IMR-90 (cell line): Measurements from ENCODE around the gene TGFA. TPM values are rescaled to one million over a fixed set of nuclear protein-coding genes. Genes with fewer than 3 reads are reported as not detected.

Source experiments
- ATAC-seq: fragments of 200-7000 bp; cut with Tn5 transposase; 2 replicates; pipeline ENCODE4 v1.9.1; 2020; ENCODE audit warnings: low read depth, mild to moderate bottlenecking, moderate library complexity
- BruUV-seq: library from RNA; stranded (reverse); fragments of 400-500 nt; replicated peaks from 2 replicates; lab custom pipeline; 2021; lab: Mats Ljungman, UMichigan
- CTCF ChIA-PET: fragments of 300-600 bp; formaldehyde crosslinking; extraction: SDS; loops from one replicate; lab custom pipeline; 2021; ENCODE audit warnings: antibody characterized with exemption; lab: Yijun Ruan, JAX
- POLR2A ChIA-PET: fragments of 300-600 bp; sonication (Branson Sonifier 250); formaldehyde crosslinking; loops from one replicate; lab custom pipeline; 2022; ENCODE audit warnings: antibody characterized with exemption; ENCODE audit not compliant: unreplicated experiment; lab: Charles Lee
- DNase-seq: peaks from one replicate; pipeline ENCODE4 v3.0.0; 2013
- H2AFZ ChIP-seq: replicated peaks from 2 replicates; pipeline ENCODE3; 2013; ENCODE audit warnings: low read length, mild to moderate bottlenecking; ENCODE audit not compliant: poor library complexity
- H2AK5ac ChIP-seq: 2 replicates; pipeline ENCODE4 v1.6.1; 2013; ENCODE audit warnings: low read depth, low read length, inconsistent platforms
- H2AK9ac ChIP-seq: replicated peaks from 2 replicates; pipeline ENCODE3; 2013; ENCODE audit warnings: mild to moderate bottlenecking, low read depth, low read length, moderate library complexity; ENCODE audit not compliant: poor library complexity
- H2BK120ac ChIP-seq: 2 replicates; pipeline ENCODE4 v1.6.1; 2013; ENCODE audit warnings: low read depth, low read length, inconsistent platforms
- H2BK15ac ChIP-seq: 3 replicates; pipeline ENCODE4 v1.6.1; 2013; ENCODE audit warnings: low read depth, low read length, inconsistent platforms
- H2BK20ac ChIP-seq: 2 replicates; pipeline ENCODE4 v1.6.1; 2013; ENCODE audit warnings: low read depth, mild to moderate bottlenecking, inconsistent platforms, low read length, moderate library complexity
- H2BK5ac ChIP-seq: 2 replicates; pipeline ENCODE4 v1.6.1; 2013; ENCODE audit warnings: mild to moderate bottlenecking, low read depth, low read length, inconsistent platforms; ENCODE audit not compliant: poor library complexity, severe bottlenecking
- H3K14ac ChIP-seq: replicated peaks from 2 replicates; pipeline ENCODE4 v1.6.1; 2013; ENCODE audit warnings: low read depth, low read length, inconsistent platforms
- H3K18ac ChIP-seq: 2 replicates; pipeline ENCODE4 v1.6.1; 2013; ENCODE audit warnings: low read depth, low read length, control low read depth
- H3K23ac ChIP-seq: 2 replicates; pipeline ENCODE4 v1.6.1; 2013; ENCODE audit warnings: low read depth, low read length, inconsistent platforms
- H3K27ac ChIP-seq: 2 replicates; pipeline ENCODE4 v1.5.1; 2013; ENCODE audit warnings: mild to moderate bottlenecking, control low read depth, low read length; ENCODE audit not compliant: insufficient read depth
- H3K27me3 ChIP-seq: 2 replicates; pipeline ENCODE4 v1.6.1; 2013; ENCODE audit warnings: low read length; ENCODE audit not compliant: control insufficient read depth, insufficient read depth
- H3K36me3 ChIP-seq: 2 replicates; pipeline ENCODE4 v1.6.1; 2013; ENCODE audit warnings: low read length, mixed read lengths; ENCODE audit not compliant: control insufficient read depth, insufficient read depth
- H3K4ac ChIP-seq: 2 replicates; pipeline ENCODE4 v1.6.1; 2013; ENCODE audit warnings: low read depth, low read length, inconsistent platforms
- H3K4me1 ChIP-seq: 2 replicates; pipeline ENCODE4 v1.6.1; 2013; ENCODE audit warnings: low read length, mixed read lengths; ENCODE audit not compliant: control insufficient read depth, insufficient read depth
- H3K4me2 ChIP-seq: 2 replicates; pipeline ENCODE4 v1.6.1; 2013; ENCODE audit warnings: low read depth, mild to moderate bottlenecking, control low read depth, low read length, moderate library complexity
- H3K4me3 ChIP-seq: 2 replicates; pipeline ENCODE4 v1.5.1; 2013; ENCODE audit warnings: low read depth, mild to moderate bottlenecking, control low read depth, low read length, moderate library complexity; ENCODE audit not compliant: insufficient read depth
- H3K56ac ChIP-seq: 2 replicates; pipeline ENCODE4 v1.6.1; 2013; ENCODE audit warnings: low read length, inconsistent platforms; ENCODE audit not compliant: insufficient read depth; ENCODE audit errors: extremely low read depth
- H3K79me1 ChIP-seq, 2 experiments: 2 replicates each; pipeline ENCODE4 v1.6.1; 2013; ENCODE audit warnings: low read length in 2 of 2, inconsistent platforms in 1 of 2, low read depth in 1 of 2
- H3K9ac ChIP-seq: 2 replicates; pipeline ENCODE4 v1.6.1; 2013; ENCODE audit warnings: low read depth, low read length, control low read depth
- H3K9me1 ChIP-seq: 2 replicates; pipeline ENCODE4 v1.6.1; 2013; ENCODE audit warnings: low read length, inconsistent platforms; ENCODE audit not compliant: insufficient read depth
- H3K9me3 ChIP-seq: 2 replicates; pipeline ENCODE4 v1.6.1; 2013; ENCODE audit warnings: low read length; ENCODE audit not compliant: control insufficient read depth, insufficient read depth
- H4K20me1 ChIP-seq: 2 replicates; pipeline ENCODE4 v1.6.1; 2013; ENCODE audit warnings: low read length, inconsistent platforms; ENCODE audit not compliant: insufficient read depth
- H4K5ac ChIP-seq: 2 replicates; pipeline ENCODE4 v1.6.1; 2013; ENCODE audit warnings: mild to moderate bottlenecking, low read depth, low read length, control low read depth
- H4K8ac ChIP-seq, 2 experiments: 2 replicates each; pipeline ENCODE4 v1.6.1; 2013; ENCODE audit warnings: low read depth in 2 of 2, low read length in 2 of 2, control low read depth in 1 of 2, inconsistent platforms in 1 of 2
- H4K91ac ChIP-seq: 2 replicates; pipeline ENCODE4 v1.6.1; 2013; ENCODE audit warnings: low read depth, low read length, inconsistent platforms; ENCODE audit not compliant: insufficient read depth
- BHLHE40 ChIP-seq: fragments of 150-350 bp; IDR thresholded peaks from 2 replicates; pipeline ENCODE4 v1.6.1; 2016; ENCODE audit warnings: mild to moderate bottlenecking, low read depth, low read length
- CEBPB ChIP-seq: IDR thresholded peaks from 2 replicates; pipeline ENCODE4 v1.6.1; 2012; ENCODE audit warnings: low read depth, low read length, improper control_type of control experiment
- CHD1 ChIP-seq: IDR thresholded peaks from 2 replicates; pipeline ENCODE4 v1.6.1; 2012; ENCODE audit warnings: low read depth, low read length, improper control_type of control experiment
- FOS ChIP-seq: fragments of 150-350 bp; IDR thresholded peaks from 2 replicates; pipeline ENCODE4 v1.6.1; 2016; ENCODE audit warnings: low read depth, low read length
- MAFK ChIP-seq: IDR thresholded peaks from 2 replicates; pipeline ENCODE4 v1.6.1; 2012; ENCODE audit warnings: low read depth, low read length, improper control_type of control experiment
- MAZ ChIP-seq: IDR thresholded peaks from 2 replicates; pipeline ENCODE4 v1.6.1; 2012; ENCODE audit warnings: low read depth, mild to moderate bottlenecking, low read length, improper control_type of control experiment, moderate library complexity, borderline replicate concordance
- MXI1 ChIP-seq: IDR thresholded peaks from 2 replicates; pipeline ENCODE4 v1.6.1; 2012; ENCODE audit warnings: low read depth, mild to moderate bottlenecking, low read length, moderate library complexity, borderline replicate concordance
- NFE2L2 ChIP-seq: fragments of 150-350 bp; IDR thresholded peaks from 2 replicates; pipeline ENCODE4 v1.6.1; 2016; ENCODE audit warnings: low read depth, mild to moderate bottlenecking, low read length
- POLR2A ChIP-seq: IDR thresholded peaks from 2 replicates; pipeline ENCODE4 v1.6.1; 2012; ENCODE audit warnings: mild to moderate bottlenecking, low read depth, low read length
- RAD21 ChIP-seq: IDR thresholded peaks from 2 replicates; pipeline ENCODE4 v1.6.1; 2012; ENCODE audit warnings: low read length, improper control_type of control experiment
- RCOR1 ChIP-seq: IDR thresholded peaks from 2 replicates; pipeline ENCODE4 v1.6.1; 2012; ENCODE audit warnings: mild to moderate bottlenecking, low read length, improper control_type of control experiment; ENCODE audit not compliant: insufficient replicate concordance
- RFX5 ChIP-seq: IDR thresholded peaks from 2 replicates; pipeline ENCODE4 v1.8.0; 2012; ENCODE audit warnings: low read depth, mild to moderate bottlenecking, low read length, moderate library complexity
- SMC3 ChIP-seq: fragments of 150-350 bp; IDR thresholded peaks from 2 replicates; pipeline ENCODE4 v1.6.1; 2016; ENCODE audit warnings: low read depth, mild to moderate bottlenecking, antibody characterized with exemption, low read length, moderate library complexity
- whole genome bisulfite sequencing, 2 experiments: methylation state at CpG; one replicate each; pipeline versions ENCODE4 v1.1.5 to v1.1.7; 2013; ENCODE audit warnings: missing lambda C conversion rate in 2 of 2; ENCODE audit not compliant: insufficient read length in 1 of 2; ENCODE audit errors: extremely low coverage in 2 of 2; 5-methylcytosine and 5-hydroxymethylcytosine counted together
- dilution Hi-C: fragments of 300-500 bp; cut with HindIII; formaldehyde crosslinking; loops from one replicate; pipeline ENCODE4 v1.14.3; 2018; ENCODE audit warnings: low sequenced_read_pairs; ENCODE audit not compliant: unreplicated experiment
- in situ Hi-C: fragments of 300-500 bp; cut with MboI; formaldehyde crosslinking; loops from 3 replicates; pipeline ENCODE4 v1.14.3; 2019; ENCODE audit warnings: low sequenced_read_pairs, inconsistent platforms, mixed read lengths
- intact Hi-C: fragments of 100-400 bp; cut with micrococcal nuclease; formaldehyde crosslinking; loops from 2 replicates; pipeline ENCODE4 v1.10.0; 2022
- polyA plus RNA-seq, 3 experiments: library from polyadenylated mRNA; depleted of rRNA; stranded (reverse); fragments of >200 nt; gene quantifications; 2 replicates each; pipeline ENCODE4 v1.2.3, GENCODE V29; 2012; ENCODE audit warnings: low replicate concordance in 1 of 3
- total RNA-seq: library from RNA; depleted of rRNA; stranded (reverse); fragments of >200 nt; gene quantifications from 2 replicates; pipeline ENCODE4 v1.2.3, GENCODE V29; 2012
- TF ChIP-seq, protein P1 (sequence below): fragments of 150-350 bp; IDR thresholded peaks from 2 replicates; pipeline ENCODE4 v1.6.1; 2016; ENCODE audit warnings: low read depth, mild to moderate bottlenecking, low read length, moderate library complexity, borderline replicate concordance
- TF ChIP-seq, protein P2 (sequence below): fragments of 150-350 bp; IDR thresholded peaks from 2 replicates; pipeline ENCODE4 v1.6.1; 2017; ENCODE audit warnings: mild to moderate bottlenecking, antibody characterized with exemption, low read length, low read depth
- TF ChIP-seq, protein P3 (sequence below): conservative IDR thresholded peaks from 2 replicates; pipeline ENCODE4 v1.5.1; 2012; ENCODE audit warnings: mild to moderate bottlenecking, low read depth, low read length, improper control_type of control experiment

Gene TGFA
- total and polyA plus RNA-seq, 2 of the 4 experiments (the other 2 are of a cell fraction) = not detected

DNA sequence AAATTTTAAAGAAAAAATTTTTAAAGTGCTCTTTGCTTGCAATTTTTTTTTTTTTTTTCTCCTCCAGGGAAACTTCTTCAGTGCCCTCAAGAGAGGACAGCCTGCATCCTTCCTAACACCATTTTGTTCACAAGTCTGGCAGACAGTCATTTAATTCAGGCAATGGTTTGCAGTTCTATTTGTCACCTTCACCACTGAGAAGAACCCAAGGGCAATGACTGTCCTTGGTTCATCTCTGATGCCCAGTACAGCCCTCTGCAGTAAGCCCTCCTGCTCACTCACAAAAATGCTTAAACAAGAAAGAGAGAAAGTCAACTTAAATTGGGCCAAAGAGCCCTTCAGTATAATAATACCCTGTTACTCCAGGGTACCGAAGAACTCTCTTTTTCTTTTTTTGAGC is 52.4 kb downstream of the TGFA start:
- H3K27me3 ChIP-seq = peaks cover 4% of the 10 kb centered on the region; the same call in 1 of the 2 replicates
- POLR2A ChIA-PET = no interaction called here

More for the DNA sequence above, 52.4 kb downstream of the TGFA start:
- Histone ChIP-seq H3K56ac (no peak overlapping the region), H3K14ac (no peak overlapping the region), H2BK120ac (no peak overlapping the region), H3K4me1 (no peaks in the 10 kb centered on the region), H2BK15ac (no peak overlapping the region), H3K4me2 (no peak overlapping the region), H2AK5ac (no peak overlapping the region), H2BK20ac (no peak overlapping the region), H3K9me3 (no peaks in the 10 kb centered on the region), H3K79me1 (no peaks in the 10 kb centered on the region), H4K91ac (no peak overlapping the region), H3K9me1 (no peaks in the 10 kb centered on the region), H3K27ac (no peak overlapping the region), H4K8ac (no peak overlapping the region), H3K4me3 (no peak overlapping the region), H3K23ac (no peak overlapping the region), H4K20me1 (no peaks in the 10 kb centered on the region), H3K36me3 (no peaks in the 10 kb centered on the region), H3K18ac (no peak overlapping the region), H2AK9ac (no peak overlapping the region), H4K5ac (no peak overlapping the region), H2BK5ac (no peak overlapping the region), H3K9ac (no peak overlapping the region), H3K4ac (no peak overlapping the region), H2AFZ (no peak overlapping the region)
- CTCF ChIA-PET = interaction anchor here (0.6 kb wide), 1 partner anchor 360 kb away, joined by 3 read pairs; no protein-coding TSS in a partner anchor
- in situ Hi-C loops (no loop called here), intact Hi-C loops (no loop called here), dilution Hi-C loops (no loop called here)
- BruUV-seq = no TSS peak
- no CpG with 5 or more reads among the region's 1 CpG for WGBS, 2 experiments
- ATAC-seq (no peak), DNase-seq (no peak)
- no peak for TF ChIP-seq POLR2A
- no peak for TF ChIP-seq RFX5
- TF ChIP-seq, protein P1, sequence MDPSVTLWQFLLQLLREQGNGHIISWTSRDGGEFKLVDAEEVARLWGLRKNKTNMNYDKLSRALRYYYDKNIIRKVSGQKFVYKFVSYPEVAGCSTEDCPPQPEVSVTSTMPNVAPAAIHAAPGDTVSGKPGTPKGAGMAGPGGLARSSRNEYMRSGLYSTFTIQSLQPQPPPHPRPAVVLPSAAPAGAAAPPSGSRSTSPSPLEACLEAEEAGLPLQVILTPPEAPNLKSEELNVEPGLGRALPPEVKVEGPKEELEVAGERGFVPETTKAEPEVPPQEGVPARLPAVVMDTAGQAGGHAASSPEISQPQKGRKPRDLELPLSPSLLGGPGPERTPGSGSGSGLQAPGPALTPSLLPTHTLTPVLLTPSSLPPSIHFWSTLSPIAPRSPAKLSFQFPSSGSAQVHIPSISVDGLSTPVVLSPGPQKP = no peak
- no peak for TF ChIP-seq NFE2L2
- TF ChIP-seq RCOR1 = no peak
- no peak for TF ChIP-seq CHD1
- TF ChIP-seq RAD21 = no peak
- TF ChIP-seq FOS = no peak
- TF ChIP-seq CEBPB = no peak
- TF ChIP-seq, protein P2, sequence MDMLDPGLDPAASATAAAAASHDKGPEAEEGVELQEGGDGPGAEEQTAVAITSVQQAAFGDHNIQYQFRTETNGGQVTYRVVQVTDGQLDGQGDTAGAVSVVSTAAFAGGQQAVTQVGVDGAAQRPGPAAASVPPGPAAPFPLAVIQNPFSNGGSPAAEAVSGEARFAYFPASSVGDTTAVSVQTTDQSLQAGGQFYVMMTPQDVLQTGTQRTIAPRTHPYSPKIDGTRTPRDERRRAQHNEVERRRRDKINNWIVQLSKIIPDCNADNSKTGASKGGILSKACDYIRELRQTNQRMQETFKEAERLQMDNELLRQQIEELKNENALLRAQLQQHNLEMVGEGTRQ = no peak
- TF ChIP-seq, protein P3, sequence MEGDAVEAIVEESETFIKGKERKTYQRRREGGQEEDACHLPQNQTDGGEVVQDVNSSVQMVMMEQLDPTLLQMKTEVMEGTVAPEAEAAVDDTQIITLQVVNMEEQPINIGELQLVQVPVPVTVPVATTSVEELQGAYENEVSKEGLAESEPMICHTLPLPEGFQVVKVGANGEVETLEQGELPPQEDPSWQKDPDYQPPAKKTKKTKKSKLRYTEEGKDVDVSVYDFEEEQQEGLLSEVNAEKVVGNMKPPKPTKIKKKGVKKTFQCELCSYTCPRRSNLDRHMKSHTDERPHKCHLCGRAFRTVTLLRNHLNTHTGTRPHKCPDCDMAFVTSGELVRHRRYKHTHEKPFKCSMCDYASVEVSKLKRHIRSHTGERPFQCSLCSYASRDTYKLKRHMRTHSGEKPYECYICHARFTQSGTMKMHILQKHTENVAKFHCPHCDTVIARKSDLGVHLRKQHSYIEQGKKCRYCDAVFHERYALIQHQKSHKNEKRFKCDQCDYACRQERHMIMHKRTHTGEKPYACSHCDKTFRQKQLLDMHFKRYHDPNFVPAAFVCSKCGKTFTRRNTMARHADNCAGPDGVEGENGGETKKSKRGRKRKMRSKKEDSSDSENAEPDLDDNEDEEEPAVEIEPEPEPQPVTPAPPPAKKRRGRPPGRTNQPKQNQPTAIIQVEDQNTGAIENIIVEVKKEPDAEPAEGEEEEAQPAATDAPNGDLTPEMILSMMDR = no peak
- no peak for TF ChIP-seq MAFK
- TF ChIP-seq BHLHE40 = no peak
- TF ChIP-seq MAZ = no peak
- no peak for TF ChIP-seq SMC3
- no peak for TF ChIP-seq MXI1
